Measurements from ENCODE around the gene TDRD1.

- TF ChIP-seq MAX (IDR thresholded peaks at IDR 0.05) = no peak
- TF ChIP-seq EP300 (IDR thresholded peaks at IDR 0.05; ENCODE audit: borderline replicate concordance) = no peak
- TF ChIP-seq REST (IDR thresholded peaks at IDR 0.05; ENCODE audit: low read depth) = no peak
- no peak for TF ChIP-seq USF1 (IDR thresholded peaks at IDR 0.05)
- no peak for TF ChIP-seq YY1 (IDR thresholded peaks at IDR 0.05; ENCODE audit: low read depth)
- no peak for TF ChIP-seq CEBPB (IDR thresholded peaks at IDR 0.05)
- TF ChIP-seq TAF1 (IDR thresholded peaks at IDR 0.05; ENCODE audit: low read depth) = no peak
Observed at GRCh38 chr10:114281006-114281405, 101.9 kb downstream of the TDRD1 start.

All from Ishikawa (cell line).